Body of pancreas (tissue), 4 donors: Measurements from ENCODE around the gene PIK3CB. TPM values are rescaled to one million over a fixed set of nuclear protein-coding genes. Genes with fewer than 3 reads are reported as not detected.
"Not testable (repeated sequence)": the region's sequence is repeated elsewhere in the genome, so short reads cannot be mapped to it uniquely, and the experiment has no call there.

Experiments used
- ATAC-seq: fragments of 150-250 bp; one replicate; pipeline ENCODE4 v1.9.1; 2016
- DNase-seq, 4 donors: peaks; one replicate each; pipeline ENCODE4 v3.0.0-alpha.2; 2019
- H3K27ac ChIP-seq, 4 donors: fragments of 200-600 bp; sonication (generic); 1 replicate in 3 of 4; 2 replicates in 1 of 4; pipeline versions ENCODE4 v1.5.1 to v1.6.1; 2016 to 2019; ENCODE audit warnings: mild to moderate bottlenecking in 1 of 4, mixed read lengths in 1 of 4, moderate library complexity in 1 of 4
- H3K27me3 ChIP-seq, 2 donors: fragments of 200-600 bp; sonication (generic); one replicate each; pipeline ENCODE4 v1.6.0; 2016; ENCODE audit warnings: mild to moderate bottlenecking in 1 of 2
- H3K36me3 ChIP-seq, 2 donors: fragments of 200-600 bp; sonication (generic); replicated peaks in 1 of 2; 2 replicates each; pipeline ENCODE4 v1.5.1; 2016; ENCODE audit warnings: low read depth in 2 of 2; ENCODE audit not compliant: insufficient read depth in 1 of 2
- H3K4me1 ChIP-seq: fragments of 200-600 bp; sonication (generic); one replicate; pipeline ENCODE4 v1.6.0; 2016
- H3K4me3 ChIP-seq, 2 donors: fragments of 200-600 bp; sonication (generic); 1 replicate in 1 of 2; 2 replicates in 1 of 2; pipeline ENCODE4 v1.5.1; 2016 to 2019
- H3K9me3 ChIP-seq, 3 donors: fragments of 200-600 bp; sonication (generic); 1 replicate in 2 of 3; 2 replicates in 1 of 3; pipeline ENCODE4 v1.5.1; 2016
- POLR2A ChIP-seq, 3 donors: fragments of 450-650 bp; IDR thresholded peaks; one replicate each; pipeline ENCODE4 v1.6.1; 2016; ENCODE audit warnings: antibody characterized with exemption in 3 of 3, mild to moderate bottlenecking in 2 of 3
- WGBS, 2 donors: methylation state at CpG; one replicate each; pipeline ENCODE4 v1.1.5; 2017; 5-methylcytosine and 5-hydroxymethylcytosine counted together
- intact Hi-C: fragments of 100-400 bp; cut with DNase I; formaldehyde crosslinking; loops from one replicate; pipeline ENCODE4 v1.15.1; 2023
- total RNA-seq, 2 donors: library from RNA; depleted of rRNA; stranded (reverse); fragments of >200 nt; gene quantifications; one replicate each; pipeline ENCODE4 v1.1.0, GENCODE V29; 2016
- TF ChIP-seq, protein P1 (sequence below), 7 experiments: fragments of 450-650 bp in 4 of 7; fragments of 200-600 bp in 3 of 7; sonication (generic) in 3 of 7; IDR thresholded peaks; one replicate each; pipeline ENCODE4 v1.5.1; 2016 to 2019; ENCODE audit warnings: antibody characterized with exemption in 7 of 7

Gene PIK3CB
- total RNA-seq, 2 donors from 2014 or later: 40.2 to 50.1 TPM

DNA sequence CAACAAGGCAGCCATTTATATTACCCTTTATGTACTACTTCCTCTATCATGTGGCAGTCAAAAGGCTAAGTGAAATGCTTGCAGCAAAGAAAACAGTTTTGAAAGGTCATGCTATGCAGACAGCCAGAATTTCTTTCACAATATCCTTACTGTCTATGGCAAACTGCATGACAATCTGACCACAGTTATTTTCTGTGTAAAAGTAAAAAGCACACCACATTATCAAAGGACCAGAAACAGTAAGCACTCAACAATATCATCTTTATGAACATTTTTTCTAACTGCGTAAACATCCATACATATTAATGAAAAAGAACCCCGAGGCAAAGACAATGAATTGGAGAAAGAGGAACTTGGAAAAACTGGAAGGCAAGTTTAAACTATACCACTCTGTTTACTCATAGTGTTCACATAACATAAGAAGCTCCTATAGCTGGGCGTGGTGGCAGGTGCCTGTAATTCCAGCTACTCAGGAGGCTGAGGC, 47.9 kb downstream of the PIK3CB start:
- DNase-seq: no peak

DNA sequence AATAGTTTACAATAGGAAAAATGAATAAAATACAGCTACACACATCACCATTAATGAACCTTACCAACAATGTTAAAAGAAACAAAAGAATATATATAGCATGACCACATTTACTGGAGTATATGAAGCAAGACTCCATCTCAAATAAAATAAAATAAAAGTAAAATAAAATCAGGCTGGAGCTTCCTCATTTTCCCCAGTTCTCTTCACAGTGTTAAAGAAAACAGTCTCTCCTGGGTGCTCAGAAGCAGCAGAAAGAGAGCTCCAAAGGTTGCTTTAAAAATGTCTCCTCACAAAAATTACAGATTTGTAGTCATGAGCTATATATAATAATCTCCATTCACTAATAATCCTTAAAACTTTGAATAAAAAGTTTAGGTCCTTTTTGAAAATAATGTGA, 48.8 kb downstream of the PIK3CB start:
- ATAC-seq (no peak), DNase-seq (no peak)
- intact Hi-C loops: no loop called here
- TF ChIP-seq POLR2A (IDR thresholded peaks at IDR 0.05): no peak
- TF ChIP-seq, protein P1, sequence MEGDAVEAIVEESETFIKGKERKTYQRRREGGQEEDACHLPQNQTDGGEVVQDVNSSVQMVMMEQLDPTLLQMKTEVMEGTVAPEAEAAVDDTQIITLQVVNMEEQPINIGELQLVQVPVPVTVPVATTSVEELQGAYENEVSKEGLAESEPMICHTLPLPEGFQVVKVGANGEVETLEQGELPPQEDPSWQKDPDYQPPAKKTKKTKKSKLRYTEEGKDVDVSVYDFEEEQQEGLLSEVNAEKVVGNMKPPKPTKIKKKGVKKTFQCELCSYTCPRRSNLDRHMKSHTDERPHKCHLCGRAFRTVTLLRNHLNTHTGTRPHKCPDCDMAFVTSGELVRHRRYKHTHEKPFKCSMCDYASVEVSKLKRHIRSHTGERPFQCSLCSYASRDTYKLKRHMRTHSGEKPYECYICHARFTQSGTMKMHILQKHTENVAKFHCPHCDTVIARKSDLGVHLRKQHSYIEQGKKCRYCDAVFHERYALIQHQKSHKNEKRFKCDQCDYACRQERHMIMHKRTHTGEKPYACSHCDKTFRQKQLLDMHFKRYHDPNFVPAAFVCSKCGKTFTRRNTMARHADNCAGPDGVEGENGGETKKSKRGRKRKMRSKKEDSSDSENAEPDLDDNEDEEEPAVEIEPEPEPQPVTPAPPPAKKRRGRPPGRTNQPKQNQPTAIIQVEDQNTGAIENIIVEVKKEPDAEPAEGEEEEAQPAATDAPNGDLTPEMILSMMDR (IDR thresholded peaks at IDR 0.05): no peak
- Histone ChIP-seq H3K27ac (peak overlapping the region in 1 of 4 donors; percentile 53), H3K36me3 (no peaks in the 10 kb centered on the region), H3K27me3 (no peaks in the 10 kb centered on the region), H3K4me3 (no peak overlapping the region), H3K9me3 (no peaks in the 10 kb centered on the region), H3K4me1 (peaks cover 4% of the 10 kb centered on the region)

More for the DNA sequence above, 47.9 kb downstream of the PIK3CB start:
- Histone ChIP-seq H3K27me3 (no peaks in the 10 kb centered on the region), H3K9me3 (no peaks in the 10 kb centered on the region), H3K36me3 (no peaks in the 10 kb centered on the region), H3K27ac (peak overlapping the region in 1 of 4 donors; percentile 53), H3K4me3 (no peak overlapping the region), H3K4me1 (no peaks in the 10 kb centered on the region)
- 84 to 86% methylated on average over 3 of the region's 3 CpGs for WGBS, 2 donors
- intact Hi-C loops: no loop called here
- no peak for TF ChIP-seq POLR2A (IDR thresholded peaks at IDR 0.05)
- TF ChIP-seq, protein P1 (IDR thresholded peaks at IDR 0.05): no peak
- ATAC-seq: no peak

DNA sequence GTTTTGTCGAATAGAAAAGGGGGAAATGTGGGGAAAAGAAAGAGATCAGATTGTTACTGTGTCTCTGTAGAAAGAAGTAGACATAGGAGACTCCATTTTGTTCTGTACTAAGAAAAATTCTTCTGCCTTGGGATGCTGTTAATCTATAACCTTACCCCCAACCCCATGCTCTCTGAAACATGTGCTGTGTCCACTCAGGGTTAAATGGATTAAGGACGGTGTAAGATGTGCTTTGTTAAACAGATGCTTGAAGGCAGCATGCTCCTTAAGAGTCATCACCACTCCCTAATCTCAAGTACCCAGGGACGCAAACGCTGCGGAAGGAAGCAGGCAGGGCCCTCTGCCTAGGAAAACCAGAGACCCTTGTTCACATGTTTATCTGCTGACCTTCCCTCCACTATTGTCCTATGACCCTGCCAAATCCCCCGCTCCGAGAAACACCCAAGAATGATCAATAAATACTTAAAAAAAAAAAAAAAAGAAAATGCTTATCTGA, 49.3 kb downstream of the PIK3CB start:
- WGBS, 2 donors: 54 to 74% methylated on average over 7 of the region's 7 CpGs

DNA sequence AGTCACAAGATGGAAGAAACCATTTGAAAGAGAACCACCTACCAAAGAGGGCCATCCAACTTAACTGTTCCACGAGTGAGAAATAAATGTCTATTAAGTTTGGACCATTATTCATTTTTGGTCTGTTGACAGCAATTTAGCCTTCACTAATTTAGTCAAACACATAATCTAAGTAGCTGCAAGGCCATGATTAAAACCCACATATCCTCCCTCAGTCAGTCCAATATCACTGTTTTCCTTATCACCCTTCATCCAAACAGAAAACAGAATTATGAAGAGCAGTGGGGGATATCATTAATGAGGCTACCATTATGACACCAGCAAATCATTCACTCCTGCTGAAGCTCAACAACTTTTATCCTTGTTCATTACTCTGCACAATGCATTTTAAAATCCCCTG, 52.0 kb downstream of the PIK3CB start:
- Histone ChIP-seq H3K27me3 (no peaks in the 10 kb centered on the region), H3K36me3 (no peaks in the 10 kb centered on the region), H3K4me3 (no peak overlapping the region), H3K4me1 (peaks cover 5% of the 10 kb centered on the region), H3K9me3 (no peaks in the 10 kb centered on the region), H3K27ac (no peak overlapping the region)
- ATAC-seq: no peak
- WGBS, 2 donors: 72 to 80% methylated on average over 1 of the region's 1 CpG
- TF ChIP-seq, protein P1 (IDR thresholded peaks at IDR 0.05): no peak
- no peak for TF ChIP-seq POLR2A (IDR thresholded peaks at IDR 0.05)
- intact Hi-C loops: no loop called here
- DNase-seq: no peak

More for the DNA sequence above, 49.3 kb downstream of the PIK3CB start:
- ATAC-seq, intact Hi-C loops, H3K4me1 ChIP-seq, H3K4me3 ChIP-seq, H3K27me3 ChIP-seq, H3K9me3 ChIP-seq, H3K27ac ChIP-seq, H3K36me3 ChIP-seq, DNase-seq: not testable (repeated sequence)

DNA sequence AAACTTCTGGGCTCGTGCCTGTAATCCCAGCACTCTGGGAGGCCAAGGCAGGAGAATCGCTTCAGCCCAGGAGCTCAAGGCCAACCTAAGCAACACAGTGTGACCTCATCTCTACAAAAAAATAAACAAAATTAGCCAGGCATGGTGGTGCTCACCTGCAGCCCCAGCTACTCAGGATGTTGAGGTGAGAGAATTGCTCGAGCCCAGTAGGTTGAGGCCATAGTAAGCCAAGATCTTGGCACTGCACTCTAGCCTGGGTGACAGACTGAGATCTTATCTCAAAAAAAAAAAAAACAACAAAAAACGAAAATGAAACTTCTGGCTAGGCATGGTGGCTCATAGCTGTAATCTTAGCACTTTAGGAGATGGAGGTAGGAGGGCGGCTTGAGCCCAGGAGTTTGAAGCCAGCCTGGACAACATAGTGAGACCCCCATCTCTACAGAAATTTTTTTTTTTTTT, 53.7 kb downstream of the PIK3CB start:
- intact Hi-C loops: no loop called here
- no peaks in the 10 kb centered on the region for H3K36me3 ChIP-seq
- WGBS, 2 donors: 51 to 56% methylated on average over 5 of the region's 5 CpGs
- DNase-seq: peak; percentile 20 to 44 (median 37)
- H3K27me3 ChIP-seq: no peaks in the 10 kb centered on the region
- H3K4me3 ChIP-seq: no peak overlapping the region
- H3K27ac ChIP-seq: peak overlapping the region in 2 of 4 donors; percentile 4 to 14
- H3K4me1 ChIP-seq: peaks cover 5% of the 10 kb centered on the region
- no peaks in the 10 kb centered on the region for H3K9me3 ChIP-seq
- no peak for TF ChIP-seq POLR2A (IDR thresholded peaks at IDR 0.05)
- TF ChIP-seq, protein P1 (IDR thresholded peaks at IDR 0.05): no peak
- peak; percentile 70 for ATAC-seq
